Skeletal muscle tissue (tissue), 4 donors: ENCODE data around the gene CDC26. TPM values are rescaled to one million over a fixed set of nuclear protein-coding genes. Genes with fewer than 3 reads are reported as not detected.
A peak's percentile ranks its signal among the peaks of the same experiment; 100 is the strongest.

ENCODE experiments used
- H3K27ac ChIP-seq: one replicate; pipeline ENCODE4 v1.7.0; 2013; ENCODE audit warnings: mild to moderate bottlenecking, low read depth, low read length, inconsistent platforms
- H3K27me3 ChIP-seq, 3 donors: one replicate each; pipeline ENCODE4 v1.7.0; 2013; ENCODE audit warnings: low read length in 3 of 3; ENCODE audit not compliant: control insufficient read depth in 3 of 3, insufficient read depth in 3 of 3
- H3K36me3 ChIP-seq, 3 donors: one replicate each; pipeline ENCODE4 v1.7.0; 2013; ENCODE audit warnings: low read length in 3 of 3; ENCODE audit not compliant: control insufficient read depth in 3 of 3, insufficient read depth in 3 of 3
- H3K4me1 ChIP-seq, 3 donors: one replicate each; pipeline ENCODE4 v1.7.0; 2013; ENCODE audit warnings: low read length in 3 of 3, mild to moderate bottlenecking in 3 of 3; ENCODE audit not compliant: control insufficient read depth in 3 of 3, insufficient read depth in 3 of 3
- H3K4me3 ChIP-seq, 3 donors: one replicate each; pipeline ENCODE4 v1.7.0; 2013; ENCODE audit warnings: low read length in 3 of 3
- H3K9ac ChIP-seq, 3 donors: one replicate each; pipeline ENCODE4 v1.7.0; 2013; ENCODE audit warnings: low read length in 3 of 3, mild to moderate bottlenecking in 3 of 3, moderate library complexity in 2 of 3, low read depth in 1 of 3
- H3K9me3 ChIP-seq, 3 donors: one replicate each; pipeline ENCODE4 v1.7.0; 2013; ENCODE audit warnings: low read length in 3 of 3; ENCODE audit not compliant: control insufficient read depth in 3 of 3
- total RNA-seq: library from RNA; depleted of rRNA; stranded (reverse); fragments of >200 nt; gene quantifications from one replicate; pipeline ENCODE4 v1.2.3, GENCODE V29; 2014
- donor health status: Osteomylitis.

Gene CDC26
- total RNA-seq, 1 donor from 2014 or later: 28.2 TPM

DNA sequence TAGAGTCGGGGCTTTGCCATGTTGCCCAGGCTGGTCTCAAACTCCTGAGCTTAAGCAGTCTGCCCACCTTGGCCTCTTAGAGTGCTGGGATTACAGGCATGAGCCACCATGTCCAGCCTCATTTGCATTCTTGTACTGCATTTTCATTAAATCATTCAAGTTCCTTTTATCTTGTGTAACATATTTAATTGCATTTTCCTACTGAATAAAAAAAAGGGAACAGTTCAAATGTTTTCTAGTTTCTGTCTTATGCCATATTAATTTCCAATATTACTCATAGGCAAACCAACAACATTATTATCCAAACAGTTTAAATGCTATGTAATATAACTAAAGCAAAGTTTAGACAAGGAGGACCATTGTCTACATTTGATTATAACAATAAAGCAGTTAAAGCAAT, 47.9 kb downstream of the CDC26 start:
- Histone ChIP-seq H3K36me3 (peaks cover 0 to 3% (median 2%) of the 10 kb centered on the region in 3 donors), H3K9ac (no peak overlapping the region), H3K27me3 (no peaks in the 10 kb centered on the region), H3K9me3 (no peaks in the 10 kb centered on the region), H3K4me3 (no peak overlapping the region), H3K4me1 (peaks cover 3 to 7% (median 4%) of the 10 kb centered on the region in 3 donors), H3K27ac (no peak overlapping the region)

GRCh38 chr9:113223963-113224362, 51.4 kb downstream of the CDC26 start:
- H3K9ac ChIP-seq: no peak overlapping the region
- no peaks in the 10 kb centered on the region for H3K9me3 ChIP-seq
- no peak overlapping the region for H3K27ac ChIP-seq
- H3K4me1 ChIP-seq: peaks cover 17 to 32% (median 26%) of the 10 kb centered on the region in 3 donors
- no peak overlapping the region for H3K4me3 ChIP-seq
- peaks cover 0 to 3% (median 2%) of the 10 kb centered on the region in 3 donors for H3K36me3 ChIP-seq
- H3K27me3 ChIP-seq: no peaks in the 10 kb centered on the region

DNA sequence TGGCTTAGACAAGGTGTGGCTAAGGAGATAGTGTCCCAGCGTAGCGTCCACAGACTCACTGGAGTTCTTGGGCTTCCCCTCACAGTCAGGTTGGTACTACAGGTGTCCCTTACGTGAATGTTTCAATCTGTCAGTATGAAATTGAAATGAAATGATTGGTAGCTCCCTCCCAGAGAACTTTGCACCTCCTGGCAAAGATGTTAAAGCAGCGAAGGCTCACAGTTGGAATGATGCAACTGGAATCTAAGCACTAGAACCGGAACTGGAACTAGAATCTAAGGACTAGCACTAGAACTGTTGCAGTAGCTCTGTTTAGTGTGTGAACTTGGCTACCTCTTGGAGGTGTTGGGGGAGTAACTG, 52.9 kb downstream of the CDC26 start:
- peaks cover 17 to 38% (median 26%) of the 10 kb centered on the region in 3 donors for H3K4me1 ChIP-seq
- no peaks in the 10 kb centered on the region for H3K9me3 ChIP-seq
- no peak overlapping the region for H3K27ac ChIP-seq
- peak overlapping the region in 2 of 3 donors; percentile 85 to 92 for H3K9ac ChIP-seq
- H3K27me3 ChIP-seq: no peaks in the 10 kb centered on the region
- H3K36me3 ChIP-seq: peaks cover 0 to 2% (median 0%) of the 10 kb centered on the region in 3 donors
- H3K4me3 ChIP-seq: peak overlapping the region; percentile 88 to 96 (median 95)

DNA sequence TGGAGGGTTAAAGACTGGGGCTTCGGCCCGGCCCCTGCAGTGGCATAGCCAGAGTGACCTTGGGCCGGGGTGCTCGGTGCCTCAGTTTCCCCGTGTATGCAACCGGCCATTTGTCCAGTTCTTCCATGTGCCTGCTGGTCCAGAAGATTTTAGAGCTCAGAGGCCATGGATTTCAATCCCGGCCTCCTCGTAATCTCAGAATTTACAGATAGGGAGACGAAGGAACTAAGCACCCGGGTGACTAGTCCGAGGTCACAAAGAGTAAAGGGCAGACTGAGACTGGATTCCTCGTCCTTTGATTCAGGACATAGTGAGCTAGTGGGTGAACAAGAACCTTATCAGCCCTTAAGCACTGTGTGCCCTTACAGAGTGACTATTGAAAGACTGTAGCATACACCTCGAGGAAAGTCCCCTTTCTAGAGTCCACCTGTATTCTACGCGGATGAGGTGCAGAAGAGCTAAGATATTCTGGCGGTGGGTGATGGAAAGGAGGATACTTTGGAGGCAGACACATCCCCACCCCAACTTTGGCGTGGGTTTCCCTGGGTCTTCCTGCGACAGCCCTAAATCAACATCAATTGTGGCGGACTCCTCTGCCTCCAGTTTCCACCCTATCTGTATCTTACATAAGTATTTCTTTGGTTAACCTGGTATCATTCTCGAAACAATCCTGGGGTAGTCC, 53.4 kb downstream of the CDC26 start:
- peak overlapping the region; percentile 93 for H3K27ac ChIP-seq
- H3K27me3 ChIP-seq: no peaks in the 10 kb centered on the region
- H3K9ac ChIP-seq: peak overlapping the region; percentile 85 to 92 (median 87)
- peak overlapping the region; percentile 88 to 96 (median 95) for H3K4me3 ChIP-seq
- no peaks in the 10 kb centered on the region for H3K9me3 ChIP-seq
- H3K36me3 ChIP-seq: peaks cover 0 to 2% (median 0%) of the 10 kb centered on the region in 3 donors
- H3K4me1 ChIP-seq: peaks cover 17 to 38% (median 26%) of the 10 kb centered on the region in 3 donors

DNA sequence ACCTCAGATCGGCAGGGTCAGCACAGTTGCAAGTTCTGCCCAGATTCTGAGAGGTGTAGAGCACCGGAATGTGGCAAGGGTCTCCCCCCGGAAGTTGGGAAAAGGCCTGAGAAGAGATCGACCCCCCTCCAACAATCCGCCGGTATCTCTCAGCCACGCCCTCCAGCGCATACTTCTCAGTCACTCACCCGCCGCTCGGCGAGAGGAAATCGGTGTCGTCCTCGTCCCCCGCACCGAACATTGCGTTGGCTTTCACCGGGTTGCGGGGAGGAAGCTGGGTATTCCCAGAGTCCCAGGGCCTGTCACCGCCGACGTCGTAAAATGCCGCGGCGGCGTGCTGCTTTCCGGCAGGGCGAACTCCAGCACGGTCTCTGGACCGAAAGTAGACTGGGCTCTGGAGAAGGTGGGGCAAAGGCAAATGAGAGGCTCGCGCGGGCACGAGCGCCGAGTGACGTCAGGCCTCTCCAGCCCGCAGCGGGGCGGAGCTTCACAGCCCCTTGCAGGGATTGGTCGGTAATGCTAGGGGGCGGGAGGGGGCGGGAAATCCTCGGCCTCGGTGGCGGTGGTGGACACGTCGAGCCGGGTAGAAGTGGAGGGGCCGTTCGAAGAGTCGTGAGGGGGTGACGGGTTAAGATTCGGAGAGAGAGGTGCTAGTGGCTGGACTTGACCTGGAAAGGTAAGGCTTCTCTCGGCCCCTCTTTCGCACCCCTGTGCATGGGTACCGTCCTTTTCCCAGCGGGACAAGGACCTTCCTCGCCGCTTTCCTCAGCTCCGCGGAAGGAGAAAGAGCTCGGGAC, 54.2 kb downstream of the CDC26 start, which contains the start of the genes FKBP15 and SLC31A1:
FKBP15 (minus strand) TSS at position 275 of the 797 bp plus-strand sequence; CDS start at position 241, 34 bp downstream.
SLC31A1 (plus strand) TSS at position 542 of the 797 bp plus-strand sequence. CDS start 34,605 bp downstream, outside the sequence.
- peaks cover 0 to 2% (median 0%) of the 10 kb centered on the region in 3 donors for H3K36me3 ChIP-seq
- H3K27ac ChIP-seq: peak within 1 kb of the TSS; percentile 93
- H3K4me1 ChIP-seq: peaks cover 17 to 38% (median 26%) of the 10 kb centered on the region in 3 donors
- peak within 1 kb of the TSS; percentile 95 to 98 (median 96) for H3K9ac ChIP-seq
- peak within 1 kb of the TSS; percentile 93 to 98 (median 98) for H3K4me3 ChIP-seq
- no peaks in the 10 kb centered on the region for H3K27me3 ChIP-seq
- no peaks in the 10 kb centered on the region for H3K9me3 ChIP-seq

- peaks cover 17 to 38% (median 26%) of the 10 kb centered on the region in 3 donors for H3K4me1 ChIP-seq
- peaks cover 0 to 2% (median 0%) of the 10 kb centered on the region in 3 donors for H3K36me3 ChIP-seq
- H3K27ac ChIP-seq: peak overlapping the region; percentile 93
- H3K9me3 ChIP-seq: no peaks in the 10 kb centered on the region
- peak overlapping the region; percentile 93 to 98 (median 98) for H3K4me3 ChIP-seq
- H3K27me3 ChIP-seq: no peaks in the 10 kb centered on the region
- H3K9ac ChIP-seq: peak overlapping the region; percentile 95 to 98 (median 96)
Observed at GRCh38 chr9:113220467-113221002, 54.8 kb downstream of the CDC26 start.

- Histone ChIP-seq H3K9ac (peak overlapping the region; percentile 95 to 98 (median 96)), H3K27me3 (no peaks in the 10 kb centered on the region), H3K4me1 (peaks cover 17 to 38% (median 26%) of the 10 kb centered on the region in 3 donors), H3K9me3 (no peaks in the 10 kb centered on the region), H3K4me3 (peak overlapping the region in 2 of 3 donors; percentile 98), H3K36me3 (peaks cover 0 to 2% (median 0%) of the 10 kb centered on the region in 3 donors), H3K27ac (peak overlapping the region; percentile 93)
Observed at GRCh38 chr9:113219969-113220368, 55.4 kb downstream of the CDC26 start.

DNA sequence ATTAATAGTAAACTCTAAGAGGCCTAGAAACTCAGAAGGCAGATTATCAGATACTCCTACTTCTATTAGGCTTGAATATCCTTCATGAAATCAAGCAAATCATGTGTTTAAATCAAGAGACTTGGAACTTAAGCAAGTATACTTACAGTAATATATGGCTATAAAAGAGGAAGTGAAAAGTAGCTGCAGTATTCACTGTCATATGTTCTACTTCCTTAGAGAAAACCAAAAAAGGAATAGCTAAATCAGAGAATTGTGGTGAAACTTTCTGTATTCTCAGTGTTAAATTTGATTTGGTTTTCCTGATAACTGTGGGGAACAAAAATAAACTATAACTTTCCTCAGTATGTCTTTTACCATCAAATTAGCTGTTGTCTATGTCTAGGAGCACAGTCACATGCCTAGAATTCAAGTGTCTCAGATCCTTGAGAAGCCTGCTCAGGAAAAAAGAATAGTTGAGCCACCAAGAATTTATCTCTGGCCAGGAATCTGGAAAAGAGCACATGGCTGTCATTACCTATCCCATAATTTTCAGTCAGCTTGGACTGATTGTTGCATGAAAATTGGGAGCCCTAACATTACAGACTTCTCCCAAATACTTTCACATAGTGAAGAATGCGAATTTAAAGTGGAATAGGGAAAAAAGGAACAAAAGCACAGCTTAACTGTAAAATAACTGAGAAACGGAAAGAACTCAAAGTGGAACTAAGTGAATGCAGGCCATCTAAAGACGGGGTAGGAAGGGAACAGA, 56.0 kb downstream of the CDC26 start:
- peak overlapping the region in 2 of 3 donors; percentile 98 for H3K4me3 ChIP-seq
- H3K9ac ChIP-seq: peak overlapping the region in 2 of 3 donors; percentile 8 to 44
- H3K9me3 ChIP-seq: no peaks in the 10 kb centered on the region
- peaks cover 17 to 38% (median 26%) of the 10 kb centered on the region in 3 donors for H3K4me1 ChIP-seq
- peak overlapping the region; percentile 93 for H3K27ac ChIP-seq
- no peaks in the 10 kb centered on the region for H3K36me3 ChIP-seq
- no peaks in the 10 kb centered on the region for H3K27me3 ChIP-seq
